HG02571 (cell line): ENCODE data around the gene C5orf58.

Source experiments
- ATAC-seq: cut with Tn5 transposase; IDR thresholded peaks from one replicate; pipeline ENCODE4 v1.9.1; 2021; ENCODE audit warnings: mild to moderate bottlenecking, moderate library complexity; ENCODE audit not compliant: unreplicated experiment

C5orf58 gene

DNA sequence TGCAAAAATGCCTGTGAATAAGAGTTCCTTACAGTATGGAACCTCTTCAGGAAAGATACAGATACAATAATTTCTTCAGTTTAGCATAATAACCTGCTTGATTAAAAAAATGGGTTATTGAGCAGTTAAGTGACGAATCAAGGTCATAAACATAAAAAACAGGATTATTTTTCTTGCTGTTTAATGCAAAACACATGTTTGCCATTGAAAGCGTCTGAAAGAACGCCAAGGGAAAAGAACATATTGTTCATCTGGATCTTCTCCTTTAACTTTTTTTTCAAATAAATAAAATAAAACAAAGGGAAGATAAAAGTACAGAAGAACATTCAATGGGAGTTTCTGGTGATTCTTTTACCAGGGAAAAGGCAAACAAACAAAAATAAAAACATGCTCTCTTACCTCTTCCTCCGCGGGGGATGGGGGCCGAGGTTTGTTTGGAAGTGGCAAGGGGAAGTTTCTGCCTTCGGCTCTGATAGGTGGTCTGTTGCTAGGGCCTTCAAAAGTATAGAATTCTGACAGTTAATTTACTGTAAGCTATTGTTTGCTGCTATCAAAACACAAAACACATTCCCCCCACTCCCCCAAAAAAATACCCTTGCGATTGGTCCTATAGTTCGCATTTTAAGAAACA lies 20.1 kb downstream of the C5orf58 start:
- ATAC-seq, result no peak

DNA sequence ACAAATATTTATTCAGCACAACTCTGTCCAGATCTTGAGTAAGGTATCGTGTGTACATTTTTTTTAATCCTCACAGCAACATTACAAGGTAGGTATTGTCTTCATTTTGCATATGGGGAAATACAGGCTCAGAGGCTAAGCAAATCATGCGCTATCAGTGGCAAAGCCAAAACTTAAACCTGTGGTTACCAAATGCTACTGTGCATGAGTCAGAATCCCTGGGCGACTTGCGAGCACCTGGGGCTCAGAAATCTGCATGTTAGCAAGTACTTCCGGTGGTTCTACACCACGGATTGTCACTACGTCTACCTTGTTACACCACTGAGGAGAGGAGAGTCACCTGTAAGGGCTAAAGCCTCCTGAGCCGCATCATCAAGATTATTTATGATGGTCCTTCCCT lies 21.3 kb downstream of the C5orf58 start:
- ATAC-seq, result peak; percentile 98

DNA sequence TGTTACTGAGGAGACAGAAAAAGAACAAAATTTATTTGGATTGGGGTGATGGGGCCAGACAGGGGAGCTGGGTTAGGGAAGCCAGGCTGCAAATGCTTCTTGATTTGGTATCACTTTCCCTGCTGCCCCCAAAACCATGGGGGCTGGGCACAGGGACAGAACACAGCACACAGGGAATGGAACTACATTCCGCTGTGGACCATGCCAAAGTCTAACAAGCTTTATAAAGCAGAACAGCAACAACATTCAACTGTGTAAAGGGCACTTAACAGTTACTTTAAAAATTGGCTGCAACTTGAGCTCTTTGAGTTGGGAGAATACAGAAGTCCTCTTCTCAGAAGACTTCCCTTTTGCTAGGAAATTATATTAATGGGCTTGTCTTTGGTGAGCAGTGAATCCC lies 23.8 kb downstream of the C5orf58 start:
- ATAC-seq, result no peak

DNA sequence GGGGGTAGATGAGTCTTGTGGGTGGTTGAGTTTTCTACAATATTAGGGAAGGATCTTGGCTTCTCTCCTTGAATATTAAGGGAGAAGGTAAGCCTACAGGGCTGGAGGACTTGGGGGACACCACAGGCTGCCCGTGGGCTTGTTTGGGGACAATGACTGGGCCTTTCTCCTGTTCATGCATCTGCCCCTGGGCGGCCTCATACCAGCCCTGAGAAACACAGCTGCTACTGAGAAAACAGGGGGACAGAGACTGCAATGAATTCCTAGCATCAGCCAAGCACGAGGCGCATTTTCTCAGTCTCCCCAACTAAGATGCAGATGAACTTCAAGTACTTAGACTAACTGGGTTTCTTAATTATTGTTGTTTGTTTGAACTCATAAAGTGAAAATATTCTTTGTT lies 24.6 kb downstream of the C5orf58 start:
- no peak for ATAC-seq

DNA sequence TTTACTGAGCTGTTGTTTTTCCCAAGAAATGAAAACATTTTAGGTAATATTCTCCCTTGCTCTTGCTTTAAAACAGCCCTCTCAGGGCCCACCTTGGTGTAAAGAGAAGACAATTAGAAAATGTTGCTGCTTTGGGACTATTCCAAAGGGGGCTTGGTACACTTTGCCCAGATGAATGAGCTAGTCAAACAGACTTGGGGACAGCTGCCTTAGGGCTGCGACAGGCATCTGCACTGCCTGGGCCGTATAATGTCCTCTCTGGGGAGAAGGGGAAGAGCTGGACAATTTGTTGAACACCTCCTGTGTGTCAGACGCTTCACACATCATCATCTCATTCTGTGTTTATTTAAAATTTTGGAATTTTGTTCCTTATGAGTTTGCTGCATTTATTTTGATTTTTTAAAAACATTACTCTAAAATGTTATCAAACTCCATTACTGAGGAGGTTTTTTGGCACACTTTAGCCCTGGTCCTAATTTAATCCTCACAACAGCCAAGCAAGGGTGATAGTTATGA lies 28.8 kb downstream of the C5orf58 start:
- no peak for ATAC-seq

DNA sequence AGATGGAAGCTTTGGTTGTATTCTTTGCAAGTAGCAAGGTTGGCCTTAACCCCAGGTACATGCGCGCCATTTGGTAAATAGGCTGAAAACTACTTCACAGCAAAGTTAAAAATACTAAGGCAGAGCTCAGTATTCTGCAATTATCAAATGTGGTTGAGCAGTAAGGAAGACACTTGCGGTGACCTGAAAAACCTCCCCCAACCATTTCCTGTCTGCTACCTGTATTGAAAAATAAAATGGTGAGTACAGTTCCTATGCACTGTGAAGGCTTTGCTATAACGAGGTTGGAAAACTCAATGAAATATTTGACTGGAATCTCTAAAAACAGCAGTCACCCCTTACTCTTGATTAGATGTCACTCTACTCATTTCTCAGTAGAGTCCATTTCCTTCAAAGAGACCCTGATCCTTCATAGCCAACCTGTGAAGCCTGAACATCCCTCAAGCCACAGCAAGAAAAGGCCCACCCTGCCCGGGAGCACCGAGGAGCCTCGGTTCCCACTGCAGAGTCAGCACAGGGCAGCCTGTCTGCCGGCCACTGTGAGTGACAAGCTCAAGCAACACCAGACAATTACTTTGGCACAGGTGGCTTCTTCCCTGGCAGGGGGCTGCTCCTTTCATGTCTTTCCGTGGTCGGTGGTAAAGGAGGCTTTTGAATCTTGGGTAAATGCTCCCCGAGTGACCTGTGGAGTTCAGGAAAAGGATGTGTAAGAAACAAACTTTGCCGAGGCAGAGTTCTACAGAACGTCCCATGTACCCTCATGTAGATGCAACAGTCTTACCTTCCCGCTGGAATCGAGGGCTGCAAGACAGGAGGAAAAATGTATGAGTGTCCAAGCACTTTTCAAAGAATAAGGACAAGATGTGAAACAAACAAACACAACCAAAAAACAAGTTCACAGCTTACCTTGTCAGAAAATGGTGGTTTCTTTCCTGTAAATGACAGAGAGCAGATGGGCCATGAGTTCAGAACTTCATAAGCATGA lies 29.6 kb downstream of the C5orf58 start:
- ATAC-seq, result no peak

DNA sequence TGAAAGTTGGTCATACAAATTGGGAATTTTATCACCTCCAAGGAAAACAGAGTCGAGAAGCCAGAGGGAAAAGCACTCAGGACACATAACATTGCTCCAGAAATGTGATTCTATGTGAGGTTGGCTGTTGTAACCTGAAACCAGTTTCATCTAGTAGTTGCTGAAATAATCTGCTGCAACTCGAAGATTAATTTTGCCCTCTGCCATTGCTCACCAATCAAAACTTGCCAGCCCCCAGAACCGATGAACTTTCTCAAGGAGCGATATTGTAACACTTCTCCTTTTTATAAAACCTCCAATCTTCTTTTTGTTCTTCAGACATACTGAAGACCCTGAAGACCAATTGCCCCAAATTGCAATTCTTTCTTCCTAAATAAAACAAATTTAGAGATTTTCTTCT lies 31.1 kb downstream of the C5orf58 start:
- no peak for ATAC-seq

DNA sequence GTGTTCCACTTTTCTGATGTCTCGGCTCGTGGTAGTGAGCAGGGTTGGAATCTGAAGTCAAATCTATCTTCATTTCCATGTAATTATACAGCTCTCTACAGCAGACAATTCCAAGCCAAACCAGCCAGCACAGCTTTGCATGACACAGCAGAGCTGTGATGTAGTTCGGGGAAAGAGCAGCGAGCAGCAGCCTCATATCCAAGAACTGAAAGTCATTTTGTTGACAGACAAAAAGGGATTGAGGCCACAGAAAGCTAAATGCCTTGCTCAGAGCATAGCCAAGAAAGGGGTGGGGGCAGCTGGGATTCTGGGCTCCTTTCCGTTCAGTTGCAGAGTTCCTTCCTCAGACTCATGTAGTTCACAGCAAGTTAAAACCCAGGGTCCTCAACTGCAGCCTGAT lies 32.7 kb downstream of the C5orf58 start:
- no peak for ATAC-seq

DNA sequence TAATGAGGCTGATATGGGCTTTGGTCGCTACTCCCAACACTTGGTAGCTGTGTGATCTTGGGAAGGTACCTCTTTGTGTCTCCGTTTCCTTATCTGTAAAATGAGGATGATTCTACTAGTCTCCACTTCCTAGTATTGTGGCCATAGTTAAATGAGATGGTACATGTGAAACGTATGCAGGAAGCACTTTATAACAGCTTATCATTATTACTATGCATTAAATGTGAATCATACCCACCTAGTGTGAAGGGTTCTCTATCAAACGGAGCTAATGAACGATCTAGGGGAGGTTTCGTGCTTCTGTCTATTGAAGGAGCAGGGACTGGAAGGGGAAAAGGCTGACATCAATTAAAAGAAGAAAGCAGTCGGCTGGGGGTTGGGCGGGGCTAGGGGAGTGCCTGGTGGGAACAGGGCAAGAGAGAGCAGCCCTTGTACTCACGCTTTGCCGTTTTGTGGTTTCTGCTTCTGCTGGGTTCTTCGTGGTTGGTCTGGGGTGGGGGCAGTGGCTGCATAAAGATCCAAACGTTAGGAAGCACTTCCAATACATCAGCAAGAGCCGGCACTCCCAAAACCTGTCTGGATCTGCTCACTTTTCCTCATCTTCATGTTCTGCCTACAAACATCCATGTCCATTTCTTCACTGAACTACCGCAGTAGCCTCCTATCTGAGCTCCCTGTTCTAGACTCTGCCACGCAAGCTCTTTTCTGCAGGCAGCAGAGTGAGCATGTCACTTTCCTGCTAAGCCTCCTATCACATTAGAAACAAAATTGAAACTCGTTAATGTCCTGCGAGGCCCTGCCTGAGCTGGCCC lies 34.0 kb downstream of the C5orf58 start:
- ATAC-seq, result no peak

DNA sequence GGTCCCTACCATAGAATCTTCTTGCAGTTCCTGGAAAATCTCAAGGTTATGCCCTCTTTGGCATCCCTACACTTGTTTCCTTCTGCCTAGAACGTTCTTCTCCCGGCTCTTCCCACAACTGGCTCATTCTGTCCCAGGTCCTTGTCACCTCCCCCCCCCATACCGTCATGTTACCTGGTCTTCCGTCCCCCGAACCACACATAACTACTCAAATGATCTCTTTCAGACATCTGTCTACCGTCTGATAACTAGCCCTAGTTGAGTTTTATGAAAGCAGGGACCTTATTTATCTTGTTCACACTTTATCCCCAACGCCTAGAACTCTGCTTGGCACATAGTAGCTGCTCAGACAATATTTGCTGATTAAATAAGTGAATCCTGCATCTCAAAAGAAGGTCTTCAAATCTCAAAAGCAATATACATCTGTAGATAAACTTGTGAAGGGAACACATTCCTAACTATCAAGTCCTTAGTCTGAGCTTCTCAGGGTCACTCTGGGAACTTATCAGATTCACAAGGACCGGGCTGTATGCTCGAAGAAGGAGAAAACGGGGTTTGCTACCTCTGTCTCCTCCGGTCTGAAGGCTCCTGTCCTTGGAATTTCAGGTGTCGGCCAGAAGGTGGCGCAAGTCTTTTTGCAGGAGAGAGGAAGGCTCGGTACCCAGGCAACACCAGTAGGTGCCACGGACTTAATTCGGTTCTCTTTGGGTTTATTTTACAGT lies 34.8 kb downstream of the C5orf58 start:
- ATAC-seq, result peak; percentile 83

DNA sequence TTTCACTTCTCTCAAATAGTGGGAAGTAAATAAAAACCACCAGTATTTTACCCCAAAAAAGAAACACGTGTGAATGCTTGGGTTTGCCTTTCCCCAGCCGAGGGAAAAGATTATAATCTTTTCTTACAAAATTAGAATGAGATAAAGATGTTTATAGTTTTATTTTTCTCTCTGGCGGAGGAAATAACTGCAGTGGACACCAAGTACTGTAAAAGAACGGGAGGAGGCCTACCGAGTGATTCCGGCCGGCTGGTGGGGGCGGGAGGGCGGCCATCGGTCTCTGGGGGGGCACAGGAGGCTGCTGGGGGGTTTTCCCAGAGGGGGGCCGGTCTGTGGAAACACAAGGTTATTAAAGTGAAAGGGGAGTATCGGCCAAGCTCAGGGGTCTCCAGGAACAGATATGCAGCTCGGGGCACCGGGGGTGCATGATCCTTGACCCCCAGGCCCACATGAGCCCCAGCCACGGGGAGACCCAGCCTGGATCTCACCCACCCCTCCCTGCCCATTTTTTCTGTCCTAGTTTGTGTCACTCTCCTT lies 35.4 kb downstream of the C5orf58 start:
- no peak for ATAC-seq

DNA sequence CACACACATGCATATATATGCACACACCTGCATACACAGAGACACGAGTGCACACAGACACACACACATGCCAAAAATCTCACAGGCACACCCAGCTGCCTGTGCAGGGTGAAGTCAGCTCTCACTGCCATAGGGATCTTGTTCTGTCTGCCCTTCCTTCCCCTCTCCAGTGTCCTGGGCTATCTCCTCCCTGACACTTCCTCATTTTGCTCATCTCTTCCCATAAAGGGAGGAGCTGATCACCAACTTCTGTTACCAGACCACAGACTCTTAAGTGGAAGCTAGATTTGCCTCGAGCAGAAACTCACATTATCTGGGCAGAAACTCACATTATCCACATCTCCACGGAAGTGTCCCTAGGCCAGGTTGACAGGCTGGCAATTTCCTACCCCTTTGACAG lies 36.1 kb downstream of the C5orf58 start:
- ATAC-seq, result no peak

DNA sequence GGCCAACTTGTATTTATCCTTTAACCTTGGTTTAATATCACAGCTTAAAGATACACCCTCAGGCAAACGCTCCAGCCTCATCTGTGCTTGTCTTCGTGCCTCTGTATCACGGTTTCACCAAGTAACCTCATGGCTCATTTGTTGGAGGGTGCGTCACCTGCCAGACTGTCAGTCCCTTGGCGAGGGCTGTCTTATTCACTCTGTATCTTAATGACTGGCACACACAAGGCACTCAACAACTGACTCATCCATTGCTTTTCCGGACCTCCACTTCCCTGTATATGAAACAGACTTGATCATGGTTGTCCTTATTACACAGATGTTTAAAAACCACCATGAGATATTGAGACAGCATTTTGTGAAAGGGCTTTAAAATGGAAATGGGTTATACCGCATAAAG lies 36.8 kb downstream of the C5orf58 start:
- ATAC-seq, result no peak

DNA sequence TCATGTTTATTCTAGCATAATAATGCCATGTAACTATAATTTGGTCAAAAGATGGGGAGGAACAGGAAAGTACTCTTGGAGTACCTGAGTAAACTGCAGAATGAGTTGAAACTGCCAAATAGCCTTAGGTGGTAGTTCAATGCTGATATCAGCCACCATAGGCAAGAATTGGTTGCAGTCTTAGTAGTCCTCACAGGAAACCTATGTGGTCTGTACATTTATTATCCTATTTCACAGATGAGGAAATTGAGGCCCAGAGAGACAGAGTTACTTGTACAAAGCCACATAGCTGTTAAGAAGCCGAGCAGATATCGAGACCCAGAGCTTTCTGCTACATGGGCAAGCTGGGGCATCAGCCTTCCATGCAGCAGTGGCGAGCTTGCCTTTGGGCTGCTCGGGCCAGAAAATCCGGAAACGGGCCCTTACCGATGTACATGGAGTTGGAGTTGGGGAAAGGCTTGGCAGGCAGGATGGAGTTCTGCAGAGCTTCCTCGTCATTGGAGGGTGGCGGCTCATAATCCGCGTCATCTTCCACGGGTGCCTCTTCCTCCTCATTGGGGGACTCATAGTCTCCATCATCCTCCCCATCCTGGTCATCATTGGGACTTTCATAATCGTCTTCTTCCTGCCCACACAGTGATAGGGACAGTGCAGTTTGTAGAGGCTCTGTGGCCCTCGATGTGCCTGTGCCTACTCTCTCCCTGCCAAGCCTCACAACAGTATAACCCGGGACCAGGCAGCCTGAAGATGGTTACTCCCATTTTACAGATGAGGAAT lies 37.7 kb downstream of the C5orf58 start:
- no peak for ATAC-seq

DNA sequence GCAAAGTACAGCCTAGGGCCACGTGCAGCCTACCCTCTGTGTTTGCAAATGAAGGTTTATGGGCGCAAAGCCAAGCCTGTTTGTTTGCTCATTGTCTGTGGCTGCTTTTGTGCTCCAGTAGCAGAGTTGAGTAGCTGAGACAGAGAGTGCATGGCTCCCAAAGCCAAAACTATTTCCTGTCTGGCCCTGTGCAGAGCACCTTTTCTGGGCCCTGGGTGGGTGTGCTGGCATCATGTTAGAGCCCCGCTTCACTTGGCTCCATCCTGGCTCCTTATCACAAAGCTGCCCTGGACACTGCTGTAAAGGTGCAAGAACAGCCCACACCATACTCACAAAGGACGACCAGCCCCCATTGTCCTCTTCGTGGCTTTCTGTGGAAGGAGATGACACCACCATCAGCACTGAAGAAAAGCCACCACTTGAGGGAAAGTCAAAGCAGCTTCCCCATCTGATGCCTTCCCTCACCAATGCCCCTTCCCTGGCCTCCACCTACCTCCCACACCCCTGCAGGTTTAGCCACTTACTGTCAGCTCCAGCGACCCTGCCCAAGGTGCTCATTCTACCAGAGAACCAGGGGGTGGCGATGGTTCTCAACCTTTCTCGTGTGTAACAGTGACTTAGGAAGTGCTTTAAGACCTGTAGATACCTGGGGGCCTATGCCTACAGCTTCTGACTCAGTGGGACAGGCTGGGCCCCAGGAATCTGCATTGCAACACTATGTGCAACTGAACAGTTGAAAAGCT lies 41.4 kb downstream of the C5orf58 start:
- ATAC-seq, result no peak

DNA sequence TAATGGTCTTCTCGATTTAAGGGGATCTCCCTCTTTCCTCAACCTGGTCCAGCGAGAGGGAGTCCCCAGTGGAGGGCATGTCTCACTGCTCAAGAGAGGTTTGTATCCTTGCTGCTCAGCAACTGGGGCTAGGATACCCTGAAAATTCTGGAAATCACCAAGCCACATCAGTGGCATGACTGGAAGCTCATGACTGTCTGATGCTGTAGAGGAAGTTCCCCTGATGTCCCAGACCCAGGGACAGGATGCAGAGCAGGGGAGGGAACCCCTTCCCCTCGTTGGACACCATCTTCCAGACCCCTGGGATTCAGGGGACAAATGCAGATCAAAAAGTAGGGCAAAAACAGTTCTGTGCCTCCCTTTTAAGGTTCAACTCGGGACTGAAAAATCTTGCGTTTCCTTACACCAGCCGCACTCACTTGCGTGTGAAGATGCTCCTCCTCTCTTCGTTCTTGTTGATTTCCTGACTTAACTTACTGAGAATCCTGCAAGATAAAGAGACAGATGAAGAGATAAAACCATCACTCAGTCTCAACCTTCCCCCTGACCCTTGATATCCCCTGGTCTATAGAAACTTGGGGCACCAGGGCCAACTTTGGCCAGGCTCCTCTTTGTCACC lies 42.7 kb downstream of the C5orf58 start:
- ATAC-seq, result no peak

DNA sequence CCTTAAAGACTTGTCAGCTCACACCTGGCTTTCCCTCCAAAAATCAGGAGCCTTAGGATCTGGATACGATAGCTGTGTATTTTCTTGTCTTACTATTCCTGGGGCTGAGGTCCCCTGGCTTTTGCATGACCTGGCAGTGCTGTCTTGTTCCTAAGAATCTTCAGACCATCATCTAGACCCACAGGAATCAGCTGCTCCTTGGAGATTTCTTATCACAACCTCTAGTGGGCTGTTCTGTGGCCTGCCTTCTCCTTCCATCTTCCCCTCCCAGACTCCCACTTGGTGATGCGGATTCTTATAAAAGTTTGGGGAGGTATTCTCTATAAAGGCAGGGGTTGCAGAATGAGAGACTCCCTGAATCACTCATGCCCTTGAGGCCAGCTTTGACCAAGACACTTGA lies 43.4 kb downstream of the C5orf58 start:
- ATAC-seq, result no peak

DNA sequence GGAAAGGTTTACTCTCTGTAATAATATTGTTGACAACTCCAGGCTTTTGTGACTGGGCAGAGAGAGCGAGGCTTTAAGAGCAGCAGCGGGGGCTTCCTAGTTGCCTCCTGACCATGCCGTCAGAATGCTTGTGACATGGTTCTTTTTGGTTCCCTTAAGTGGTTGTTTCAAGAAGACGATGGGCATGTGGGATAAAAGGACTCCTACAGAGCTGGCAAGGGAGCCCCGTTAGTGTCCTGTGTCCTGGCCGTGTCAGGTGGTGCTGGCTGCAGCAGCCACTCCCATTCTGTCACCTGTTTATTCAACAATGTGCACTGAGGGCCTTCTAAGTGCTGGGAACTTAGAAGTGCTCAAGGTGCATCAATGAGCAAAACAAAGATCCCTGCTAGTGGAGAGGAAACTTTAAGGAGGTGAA lies 45.1 kb downstream of the C5orf58 start:
- no peak for ATAC-seq
